Measurements from ENCODE around the gene KLF13.

The KLF13 gene

GRCh38 chr15:31322504-31322903 lies 4.1 kb upstream of the KLF13 start:
- in situ Hi-C loops (cut with MboI; ENCODE audit: low pct_unique_long_range_greater_than_20kb, low sequenced_read_pairs, unreplicated experiment), result loop anchor here (10.0 kb wide), 1 partner anchor 98 kb away; no protein-coding TSS in a partner anchor
- TF ChIP-seq, protein P1, sequence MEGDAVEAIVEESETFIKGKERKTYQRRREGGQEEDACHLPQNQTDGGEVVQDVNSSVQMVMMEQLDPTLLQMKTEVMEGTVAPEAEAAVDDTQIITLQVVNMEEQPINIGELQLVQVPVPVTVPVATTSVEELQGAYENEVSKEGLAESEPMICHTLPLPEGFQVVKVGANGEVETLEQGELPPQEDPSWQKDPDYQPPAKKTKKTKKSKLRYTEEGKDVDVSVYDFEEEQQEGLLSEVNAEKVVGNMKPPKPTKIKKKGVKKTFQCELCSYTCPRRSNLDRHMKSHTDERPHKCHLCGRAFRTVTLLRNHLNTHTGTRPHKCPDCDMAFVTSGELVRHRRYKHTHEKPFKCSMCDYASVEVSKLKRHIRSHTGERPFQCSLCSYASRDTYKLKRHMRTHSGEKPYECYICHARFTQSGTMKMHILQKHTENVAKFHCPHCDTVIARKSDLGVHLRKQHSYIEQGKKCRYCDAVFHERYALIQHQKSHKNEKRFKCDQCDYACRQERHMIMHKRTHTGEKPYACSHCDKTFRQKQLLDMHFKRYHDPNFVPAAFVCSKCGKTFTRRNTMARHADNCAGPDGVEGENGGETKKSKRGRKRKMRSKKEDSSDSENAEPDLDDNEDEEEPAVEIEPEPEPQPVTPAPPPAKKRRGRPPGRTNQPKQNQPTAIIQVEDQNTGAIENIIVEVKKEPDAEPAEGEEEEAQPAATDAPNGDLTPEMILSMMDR (IDR thresholded peaks at IDR 0.05; ENCODE audit: extremely low read depth, insufficient read depth, missing control alignments), result no peak
- DNase-seq (ENCODE audit: low spot score), result no peak

DNA sequence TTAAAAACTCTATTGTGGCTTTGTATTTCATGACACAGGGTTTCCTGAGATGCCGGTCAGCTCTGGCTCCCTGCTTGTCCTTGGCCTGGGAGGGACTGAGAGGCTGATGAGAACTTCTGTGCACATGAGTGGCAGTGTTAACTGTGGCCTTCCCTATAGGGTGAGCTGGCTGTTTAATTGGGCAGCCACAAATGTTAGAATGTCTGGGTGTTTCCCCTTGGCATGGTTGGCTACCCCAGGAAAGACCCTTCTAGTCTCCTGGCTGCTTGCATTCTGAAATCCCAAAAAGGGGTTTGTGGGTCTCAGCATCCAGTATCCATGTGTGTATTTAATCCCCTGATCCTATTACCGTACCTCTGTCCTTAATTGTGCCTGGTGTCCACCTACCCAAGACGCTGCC lies 3.0 kb upstream of the KLF13 start:
- no peak for DNase-seq (ENCODE audit: low spot score)
- in situ Hi-C loops (cut with MboI; ENCODE audit: low pct_unique_long_range_greater_than_20kb, low sequenced_read_pairs, unreplicated experiment), result loop anchor here (10.0 kb wide), 1 partner anchor 99 kb away; no protein-coding TSS in a partner anchor
- TF ChIP-seq, protein P1 (IDR thresholded peaks at IDR 0.05; ENCODE audit: extremely low read depth, insufficient read depth, missing control alignments), result no peak

DNA sequence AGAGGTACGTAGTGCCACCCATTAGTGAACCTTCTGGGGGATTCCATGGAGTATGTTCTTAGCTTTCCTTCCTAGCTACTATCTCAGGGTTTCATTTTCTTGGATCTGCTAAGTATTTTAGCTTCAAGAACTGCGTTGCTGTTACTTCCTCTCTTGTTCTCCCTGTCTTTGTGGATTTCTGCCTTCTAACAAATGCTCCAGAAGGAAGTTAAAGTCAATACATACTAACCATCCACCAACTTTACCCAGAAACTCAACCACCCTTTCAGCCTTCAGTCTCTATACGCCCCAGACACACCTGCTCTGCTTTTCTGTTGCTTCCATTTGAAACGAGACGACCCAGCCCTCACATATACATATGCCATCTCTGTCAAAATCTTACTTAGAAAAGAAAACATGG lies 2.4 kb upstream of the KLF13 start:
- DNase-seq (ENCODE audit: low spot score), result no peak
- in situ Hi-C loops (cut with MboI; ENCODE audit: low pct_unique_long_range_greater_than_20kb, low sequenced_read_pairs, unreplicated experiment), result loop anchor here (10.0 kb wide), 1 partner anchor 99 kb away; no protein-coding TSS in a partner anchor
- TF ChIP-seq, protein P1 (IDR thresholded peaks at IDR 0.05; ENCODE audit: extremely low read depth, insufficient read depth, missing control alignments), result no peak

DNA sequence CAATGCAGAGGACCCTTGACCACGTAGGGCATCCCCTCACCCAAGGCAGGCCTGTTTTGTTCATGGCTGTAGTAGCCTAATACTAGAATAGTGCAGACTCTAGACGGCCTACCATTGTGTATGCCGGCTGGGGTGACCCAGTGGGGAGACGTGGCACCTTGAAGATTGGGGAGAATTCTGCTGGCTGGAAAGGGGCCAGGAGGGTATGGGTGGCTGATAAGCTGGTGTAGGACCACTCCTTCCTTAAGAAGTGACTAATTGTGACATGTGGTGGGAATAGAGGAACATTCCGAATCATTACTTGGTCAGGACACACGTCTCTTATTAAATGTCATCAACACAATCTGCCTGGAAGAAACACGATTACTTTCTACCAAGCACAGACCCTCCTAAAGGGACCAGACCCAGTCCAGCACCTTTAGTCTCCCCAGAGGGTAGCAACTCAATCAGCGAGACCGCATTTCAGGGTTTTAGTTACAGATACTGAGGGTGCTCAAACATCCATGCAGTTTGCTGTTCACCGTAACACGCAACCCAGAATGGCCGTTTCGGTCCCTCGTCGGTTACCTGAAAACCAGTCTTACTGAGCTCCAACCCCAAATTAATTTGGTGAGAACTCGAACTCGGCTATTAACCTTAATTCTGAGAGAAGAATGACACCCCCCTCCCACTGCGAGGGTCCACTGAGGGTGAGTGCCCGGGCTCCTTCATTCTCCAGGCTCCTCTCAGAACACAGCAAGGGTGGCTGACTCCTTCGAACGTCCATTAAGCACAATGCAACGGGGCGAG lies 1.6 kb upstream of the KLF13 start:
- TF ChIP-seq, protein P1 (IDR thresholded peaks at IDR 0.05; ENCODE audit: extremely low read depth, insufficient read depth, missing control alignments), result no peak
- no peak for DNase-seq (ENCODE audit: low spot score)
- in situ Hi-C loops (cut with MboI; ENCODE audit: low pct_unique_long_range_greater_than_20kb, low sequenced_read_pairs, unreplicated experiment), result loop anchor here (10.0 kb wide), 1 partner anchor 100 kb away; no protein-coding TSS in a partner anchor

DNA sequence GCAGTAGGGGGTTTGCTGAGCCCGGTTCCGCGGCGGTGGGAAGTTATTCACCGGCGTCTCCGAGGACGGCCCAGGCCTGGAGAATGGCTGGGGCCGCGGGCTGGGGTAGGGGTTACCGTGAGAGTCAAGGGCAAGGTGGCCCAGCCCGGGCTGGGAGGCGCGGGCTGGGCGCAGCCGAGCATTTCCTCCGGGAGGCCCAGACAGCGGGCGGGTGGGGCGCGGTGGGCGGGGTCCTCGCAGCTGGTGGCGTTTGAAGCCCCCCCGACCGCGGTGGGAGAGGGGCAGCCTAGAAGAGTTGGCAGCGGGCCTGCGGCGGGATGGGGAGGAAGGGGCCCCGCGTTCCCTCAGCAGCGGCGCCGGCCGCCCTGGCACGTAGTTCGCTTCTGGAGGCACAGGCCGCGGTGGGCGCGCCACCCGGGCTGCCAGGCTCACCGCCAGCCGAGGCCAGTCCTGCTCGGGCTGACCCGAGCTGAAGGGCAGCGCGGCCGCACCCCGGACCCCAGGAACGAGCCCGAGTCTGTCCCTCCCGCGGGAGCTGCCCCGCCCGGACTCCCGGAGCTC lies 960 bp upstream of the KLF13 start:
- TF ChIP-seq, protein P1 (IDR thresholded peaks at IDR 0.05; ENCODE audit: extremely low read depth, insufficient read depth, missing control alignments), result no peak
- in situ Hi-C loops (cut with MboI; ENCODE audit: low pct_unique_long_range_greater_than_20kb, low sequenced_read_pairs, unreplicated experiment), result loop anchor here (10.0 kb wide), 1 partner anchor 101 kb away; no protein-coding TSS in a partner anchor
- no peak for DNase-seq (ENCODE audit: low spot score)

DNA sequence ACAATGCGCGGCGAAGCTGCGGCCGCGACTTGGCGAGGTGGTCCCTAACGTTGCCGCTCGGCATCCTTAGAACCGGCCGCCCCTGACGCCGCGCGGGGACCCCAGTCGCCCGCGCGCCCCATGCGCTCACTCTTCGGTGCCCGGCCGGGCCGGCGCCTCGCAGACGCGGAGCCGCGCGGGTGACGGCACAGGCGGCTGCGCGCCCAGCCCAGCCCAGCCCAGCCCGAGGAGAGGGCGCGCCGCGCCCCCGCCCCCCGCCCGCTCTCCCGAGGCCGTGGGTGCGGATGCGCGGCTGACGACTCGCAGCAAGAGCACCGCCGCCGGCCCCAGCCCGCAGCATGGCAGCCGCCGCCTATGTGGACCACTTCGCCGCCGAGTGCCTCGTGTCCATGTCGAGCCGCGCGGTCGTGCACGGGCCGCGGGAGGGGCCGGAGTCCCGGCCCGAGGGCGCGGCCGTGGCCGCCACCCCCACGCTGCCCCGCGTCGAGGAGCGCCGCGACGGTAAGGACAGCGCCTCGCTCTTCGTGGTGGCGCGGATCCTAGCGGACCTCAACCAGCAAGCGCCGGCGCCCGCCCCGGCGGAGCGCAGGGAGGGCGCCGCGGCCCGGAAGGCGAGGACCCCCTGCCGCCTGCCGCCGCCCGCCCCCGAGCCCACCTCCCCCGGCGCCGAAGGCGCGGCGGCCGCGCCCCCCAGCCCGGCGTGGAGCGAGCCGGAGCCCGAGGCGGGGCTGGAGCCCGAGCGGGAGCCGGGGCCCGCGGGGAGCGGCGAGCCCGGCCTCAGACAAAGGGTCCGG lies 437 bp downstream of the KLF13 start:
- DNase-seq (ENCODE audit: low spot score), result no peak
- in situ Hi-C loops (cut with MboI; ENCODE audit: low pct_unique_long_range_greater_than_20kb, low sequenced_read_pairs, unreplicated experiment), result loop anchor here (10.0 kb wide), 1 partner anchor 102 kb away; no protein-coding TSS in a partner anchor
- TF ChIP-seq, protein P1 (IDR thresholded peaks at IDR 0.05; ENCODE audit: extremely low read depth, insufficient read depth, missing control alignments), result no peak

Data from GM13977 (cell line).